ENCODE results near the gene CELA2B.
"Not testable (repeated sequence)": the region's sequence is repeated elsewhere in the genome, so short reads cannot be mapped to it uniquely, and the experiment has no call there.

The CELA2B gene

DNA sequence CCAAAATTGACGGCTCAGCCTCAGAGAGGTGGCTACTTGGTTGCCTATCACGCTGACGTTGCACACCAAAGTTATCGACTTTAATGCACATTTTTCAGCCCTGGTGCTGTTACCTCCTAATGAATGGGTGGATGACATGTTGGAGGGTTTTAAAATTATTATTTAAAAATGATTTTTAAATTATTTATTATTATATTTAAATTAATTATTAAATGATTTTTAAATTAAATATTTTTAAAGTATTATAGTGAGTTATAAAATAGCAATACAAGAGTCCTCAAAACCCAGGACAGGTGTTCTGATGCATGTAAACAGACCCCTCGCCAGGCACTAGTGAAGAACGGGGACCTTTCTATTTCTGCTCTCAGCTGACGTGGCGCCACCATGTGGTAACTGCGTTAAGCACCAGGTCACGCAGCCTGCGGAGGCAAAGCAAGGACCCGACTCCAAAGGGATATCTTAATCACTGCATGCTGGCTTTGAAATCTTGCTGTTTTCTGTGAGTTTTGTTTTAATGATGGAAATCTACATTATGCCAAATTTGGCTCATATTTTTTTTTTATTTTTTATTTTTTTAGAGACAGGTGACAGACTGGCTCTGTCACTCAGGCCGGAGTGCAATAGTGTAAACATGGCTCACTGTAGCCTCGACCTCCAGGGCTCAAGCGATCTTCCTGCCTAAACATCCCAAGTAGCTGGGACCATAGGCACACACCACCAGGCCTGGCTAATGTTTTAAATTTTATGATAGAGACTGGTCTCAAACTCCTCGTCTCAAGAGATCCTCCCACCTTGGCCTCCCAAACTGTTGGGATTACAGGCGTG is 25.5 kb downstream of the CELA2B start:
- peak; percentile 29 to 40 for DNase-seq

DNA sequence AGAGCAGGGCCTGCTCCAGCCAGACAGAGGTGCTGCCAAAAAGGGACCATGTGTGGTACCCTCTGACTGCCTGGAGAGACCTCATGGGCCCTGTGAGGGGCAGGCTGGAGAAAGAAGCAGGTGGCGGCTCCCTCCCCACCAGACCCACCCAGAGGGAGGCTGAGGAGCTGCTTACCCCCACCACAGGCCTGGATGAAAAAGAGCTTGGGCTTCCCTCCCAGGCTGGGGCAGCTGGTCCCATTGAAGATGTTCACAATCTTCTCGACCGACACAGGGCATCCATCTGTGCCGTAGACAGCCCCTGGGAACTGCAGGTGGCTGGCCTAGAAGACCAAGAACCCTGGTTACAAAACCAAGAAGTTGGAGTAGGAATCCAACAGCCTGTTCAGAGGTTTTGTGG is 28.5 kb downstream of the CELA2B start:
- no peak for DNase-seq

DNA sequence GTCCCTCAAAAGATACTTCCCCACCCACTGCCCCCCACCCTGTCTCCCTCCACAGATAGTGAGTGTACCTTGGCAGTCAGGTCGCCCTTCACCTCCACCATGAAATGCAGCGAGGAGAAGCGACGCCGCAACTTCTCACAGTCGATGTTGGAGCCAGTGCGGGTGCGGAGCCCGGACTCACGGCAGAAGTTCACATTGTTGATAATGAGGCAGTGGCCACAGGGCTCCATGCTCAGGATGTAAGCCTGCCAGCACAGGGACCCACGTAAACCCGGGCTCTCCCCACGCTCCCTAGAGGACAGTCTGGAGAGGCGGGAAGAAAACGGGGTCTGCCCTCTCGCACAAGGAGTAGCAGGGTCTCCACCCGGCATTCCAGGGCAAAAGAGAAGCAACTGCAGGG is 30.9 kb downstream of the CELA2B start:
- no peak for DNase-seq

DNA sequence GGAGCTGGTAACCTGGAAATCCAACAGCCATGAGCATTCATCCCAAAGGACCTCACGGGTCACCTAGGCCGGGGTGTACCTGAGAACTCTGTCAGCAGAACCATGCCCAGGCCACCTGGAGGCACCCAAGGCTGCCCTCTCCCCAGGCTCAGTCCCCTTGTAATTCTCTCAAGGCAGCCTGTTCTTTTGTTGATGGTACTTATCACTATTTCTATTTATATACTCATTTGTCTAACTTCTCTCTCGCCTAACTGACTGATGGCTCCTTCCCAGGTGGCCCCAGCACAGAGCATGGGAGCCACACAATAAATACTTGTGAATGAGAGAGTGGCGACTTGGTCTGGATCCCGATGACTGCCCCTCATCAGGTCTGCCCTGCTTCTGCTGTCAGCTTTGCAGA is 31.4 kb downstream of the CELA2B start:
- DNase-seq: no peak

DNA sequence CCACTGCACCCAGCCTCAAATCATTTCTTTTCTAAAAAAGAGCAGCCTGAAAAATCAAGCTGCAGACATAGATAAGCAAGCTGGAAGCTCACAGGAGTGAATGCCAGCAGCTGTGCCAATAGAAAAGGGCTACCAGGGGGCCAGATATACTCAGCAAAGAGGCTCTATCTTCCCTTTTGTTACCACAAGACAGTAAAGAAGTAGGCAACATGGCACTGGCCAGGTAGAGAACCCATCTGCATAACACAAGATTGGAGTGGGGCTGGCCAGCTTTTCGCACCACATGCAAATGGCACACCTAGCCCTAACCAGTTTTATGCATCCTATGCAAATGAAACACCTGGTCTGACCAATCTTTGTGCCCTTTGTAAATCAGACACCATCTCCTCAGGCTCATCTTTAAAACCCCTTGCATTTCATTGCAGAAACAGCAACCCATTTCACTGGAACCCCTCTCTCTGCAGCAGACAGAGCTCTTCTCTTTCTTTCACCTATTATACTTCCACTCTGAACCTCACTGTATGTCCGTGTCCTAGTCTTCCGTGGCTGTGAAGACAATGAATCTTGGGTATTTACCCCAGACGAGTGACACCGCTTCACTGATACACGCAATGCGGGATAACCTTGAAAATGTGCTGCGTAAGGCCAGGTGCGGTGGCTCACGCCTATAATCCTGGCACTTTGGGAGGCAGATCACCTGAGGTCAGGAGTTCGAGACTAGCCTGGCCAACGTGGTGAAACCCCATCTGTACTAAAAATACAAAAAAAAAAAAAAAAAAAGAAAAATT is 33.0 kb downstream of the CELA2B start:
- DNase-seq: no peak

DNA sequence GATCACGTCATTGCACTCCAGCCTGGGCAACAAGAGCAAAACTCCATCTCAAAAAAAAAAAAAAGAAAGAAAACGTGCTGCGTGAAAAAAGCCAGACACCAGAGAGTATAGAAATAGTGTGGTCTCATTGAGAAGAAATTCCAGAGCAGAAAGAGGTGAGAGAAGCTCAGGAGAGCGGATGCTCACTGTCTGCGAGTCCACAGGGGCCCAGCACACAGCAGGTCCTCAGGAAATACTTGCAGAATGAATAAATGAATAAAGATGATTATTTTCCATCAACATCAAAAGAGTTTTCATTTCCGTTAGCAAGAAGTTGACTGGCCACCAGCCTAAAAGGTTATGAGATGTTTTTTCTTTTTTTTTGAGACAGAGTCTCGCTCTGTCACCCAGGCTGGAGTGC is 33.7 kb downstream of the CELA2B start:
- no peak for DNase-seq

DNA sequence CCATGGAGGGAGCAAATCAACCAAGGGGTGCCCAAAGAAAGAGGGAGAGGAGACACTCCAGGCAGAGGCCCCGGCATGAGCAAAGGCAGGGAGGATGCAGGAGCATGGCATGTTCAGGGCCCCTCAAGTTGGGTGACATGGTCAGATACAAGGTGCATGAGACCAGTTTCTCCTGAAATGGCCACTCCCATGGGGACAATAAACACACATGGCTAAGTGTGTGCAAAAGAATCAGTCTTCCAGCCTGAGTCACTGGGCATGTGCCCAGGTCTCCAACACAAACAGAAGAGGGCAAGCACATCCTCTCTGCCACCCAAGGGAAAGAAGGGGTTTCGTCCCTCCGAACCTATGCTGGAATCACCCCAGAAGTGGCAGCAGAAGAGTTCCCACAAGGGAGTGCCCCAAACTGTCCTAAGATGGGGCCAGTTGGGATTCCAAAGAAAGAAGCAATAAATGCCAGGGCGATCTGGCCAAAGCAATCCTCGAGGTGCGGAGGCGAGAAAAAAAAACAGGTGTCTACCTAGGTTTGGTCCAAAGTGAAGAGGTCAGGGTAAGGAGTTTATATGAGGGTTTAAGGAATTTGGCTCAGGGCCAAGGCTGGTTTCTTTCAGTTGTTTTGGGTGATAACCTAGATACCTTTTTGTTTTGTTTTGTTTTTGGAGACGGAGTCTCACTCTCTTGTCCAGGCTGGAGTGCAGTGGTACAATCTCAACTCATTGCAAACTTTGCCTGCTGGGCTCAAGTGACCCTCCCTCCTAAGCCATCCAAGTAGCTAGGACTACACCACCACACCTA is 34.9 kb downstream of the CELA2B start:
- no peak for DNase-seq

DNA sequence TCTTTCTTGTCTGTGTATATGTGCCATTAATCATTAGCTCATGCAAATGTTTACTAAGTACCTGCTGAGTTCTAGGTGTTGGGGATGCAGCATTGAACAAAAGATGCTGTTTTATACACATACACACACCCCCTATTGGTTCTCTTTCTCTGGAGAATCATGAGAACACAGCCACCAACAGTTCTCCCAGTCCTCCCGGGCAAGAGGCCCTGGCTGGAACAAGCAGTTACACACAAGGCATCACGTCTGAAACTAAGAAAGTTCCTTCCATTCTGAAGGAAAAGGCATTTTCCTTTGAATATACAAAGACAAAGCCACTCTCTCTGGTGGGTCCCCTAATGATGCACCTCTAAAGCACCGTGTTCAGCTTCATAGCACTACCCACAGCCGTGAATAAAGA is 37.3 kb downstream of the CELA2B start:
- no peak for DNase-seq

DNA sequence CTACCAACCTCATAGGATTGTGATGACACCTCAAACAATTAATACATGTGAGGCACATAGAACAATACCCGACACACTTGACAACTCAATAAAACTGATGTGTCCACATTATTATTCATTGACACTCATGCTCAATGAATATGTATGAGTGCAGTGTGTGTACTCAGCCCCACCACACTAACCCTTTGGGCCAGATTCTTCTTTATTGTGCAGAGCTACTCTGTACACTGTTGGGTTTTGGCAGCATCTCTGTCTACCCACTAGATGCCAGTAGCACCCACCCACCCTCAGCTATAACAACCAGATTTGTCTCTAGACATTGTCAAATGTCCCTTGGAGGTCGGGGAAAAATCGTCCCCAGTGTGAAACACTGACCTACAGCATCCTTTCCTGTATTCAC is 38.0 kb downstream of the CELA2B start:
- DNase-seq: no peak

DNA sequence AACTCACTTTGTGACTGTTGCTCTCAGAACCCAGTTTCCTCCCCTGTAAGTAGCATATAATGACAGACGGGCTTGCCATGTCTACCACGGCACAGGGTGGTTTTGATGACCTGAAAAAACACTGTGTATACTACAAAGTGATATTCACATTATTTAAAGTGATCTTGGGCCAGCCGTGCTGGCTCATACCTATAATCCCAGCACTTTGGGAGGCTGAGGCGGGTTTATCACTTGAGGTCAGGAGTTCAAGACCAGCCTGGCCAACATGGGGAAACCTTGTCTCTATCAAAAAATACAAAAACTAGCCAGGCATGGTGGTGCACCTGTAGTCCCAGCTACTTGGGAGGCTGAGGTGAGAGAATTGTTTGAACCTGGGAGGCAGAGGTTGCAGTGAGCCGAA is 38.7 kb downstream of the CELA2B start:
- not testable (repeated sequence) for DNase-seq

DNA sequence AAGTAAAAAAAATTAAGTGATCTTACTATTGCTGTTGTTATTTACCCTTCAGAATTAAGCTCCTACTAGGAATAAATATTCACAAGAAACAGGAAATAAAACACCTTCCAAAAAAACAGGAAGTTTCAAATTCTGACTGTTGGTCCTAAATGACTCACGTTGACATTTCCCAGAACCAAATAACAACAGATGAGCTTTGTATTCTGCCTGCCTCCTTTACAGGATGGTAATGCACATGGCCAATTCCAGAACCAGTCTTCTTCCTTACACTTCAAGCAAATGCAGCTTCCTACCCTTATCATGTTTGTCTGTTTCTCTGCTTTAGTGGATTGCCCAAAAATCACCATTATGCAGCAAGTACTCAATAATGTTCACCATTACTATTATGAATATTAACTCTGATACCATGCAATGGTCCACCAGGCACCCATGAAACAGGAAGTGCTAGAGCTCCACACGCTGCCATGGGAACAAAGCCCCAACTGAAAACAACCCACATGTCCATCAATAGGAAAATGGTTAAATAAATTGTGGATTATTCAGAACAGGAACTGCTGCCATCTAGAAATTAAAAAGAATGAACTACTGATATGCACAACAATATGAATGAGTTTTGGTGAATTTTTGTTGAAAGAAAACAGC is 39.2 kb downstream of the CELA2B start:
- DNase-seq: no peak

DNA sequence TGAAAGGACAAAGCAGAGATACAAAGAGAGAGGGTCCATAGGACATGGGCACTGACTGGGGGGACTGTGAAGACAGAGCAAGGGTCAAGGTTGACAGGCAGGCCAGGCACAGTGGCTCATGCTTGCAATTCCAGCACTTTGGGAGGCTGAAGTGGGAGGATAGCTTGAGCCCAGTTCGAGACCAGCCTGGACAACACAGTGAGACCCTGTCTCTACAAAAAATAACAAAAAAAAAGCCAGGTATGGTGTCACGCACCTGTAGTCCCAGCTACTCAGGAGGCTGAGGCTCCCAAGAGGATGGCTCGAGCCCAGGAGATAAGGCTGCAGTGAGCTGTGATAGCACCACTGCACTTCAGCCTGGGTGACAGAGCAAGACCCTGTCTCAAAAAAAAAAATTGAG is 43.7 kb downstream of the CELA2B start:
- no peak for DNase-seq

DNA sequence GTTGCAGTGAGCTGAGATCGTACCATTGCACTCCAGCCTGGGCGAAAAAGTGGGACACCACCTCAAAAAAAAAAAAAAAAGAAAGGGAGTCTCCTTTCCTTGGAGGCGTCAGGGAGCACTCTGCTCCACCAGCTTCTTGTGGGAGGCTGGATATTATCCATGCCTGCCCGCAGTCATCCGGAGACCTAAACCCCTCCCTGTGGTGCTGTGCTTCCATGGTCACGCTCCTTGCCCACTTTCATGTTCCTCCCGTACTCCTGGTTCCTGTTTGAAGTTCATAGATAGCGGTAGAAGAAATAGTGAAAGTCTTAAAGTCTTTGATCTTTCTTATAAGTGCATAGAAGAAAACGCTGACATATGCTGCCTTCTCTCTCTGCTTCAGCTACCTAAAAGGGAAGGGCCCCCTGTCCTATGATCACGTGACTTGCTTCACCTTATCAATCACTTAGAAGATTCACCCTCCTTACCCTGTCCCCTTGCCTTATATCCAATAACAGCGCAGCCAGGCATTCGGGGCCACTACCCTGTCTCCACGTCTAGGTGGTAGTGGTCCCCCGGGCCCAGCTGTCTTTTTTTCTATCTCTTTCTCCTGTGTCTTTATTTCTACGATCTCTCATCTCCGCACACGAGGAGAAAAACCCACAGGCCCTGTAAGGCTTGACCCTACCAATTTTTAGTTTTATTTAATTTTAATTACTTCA is 45.5 kb downstream of the CELA2B start:
- DNase-seq: not testable (repeated sequence)

DNA sequence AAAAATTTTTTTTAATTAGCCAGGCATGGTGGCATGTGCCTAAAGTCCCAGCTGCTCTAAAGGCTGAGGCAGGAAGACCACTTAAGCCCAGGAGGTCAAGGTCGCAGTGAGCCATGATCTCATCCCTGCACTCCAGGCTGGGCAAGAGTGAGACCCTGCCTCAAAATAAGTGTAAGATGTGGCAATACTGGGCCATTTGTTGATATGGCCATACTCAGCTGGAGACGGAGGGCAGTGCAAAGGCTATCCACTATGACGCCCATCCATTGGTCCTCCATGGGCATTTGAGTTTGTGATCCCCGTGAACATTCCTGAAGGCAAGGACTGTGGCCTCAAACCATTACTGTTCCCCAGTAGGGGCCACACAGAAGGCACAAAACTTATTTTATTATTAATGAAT is 46.6 kb downstream of the CELA2B start:
- DNase-seq: no peak

DNA sequence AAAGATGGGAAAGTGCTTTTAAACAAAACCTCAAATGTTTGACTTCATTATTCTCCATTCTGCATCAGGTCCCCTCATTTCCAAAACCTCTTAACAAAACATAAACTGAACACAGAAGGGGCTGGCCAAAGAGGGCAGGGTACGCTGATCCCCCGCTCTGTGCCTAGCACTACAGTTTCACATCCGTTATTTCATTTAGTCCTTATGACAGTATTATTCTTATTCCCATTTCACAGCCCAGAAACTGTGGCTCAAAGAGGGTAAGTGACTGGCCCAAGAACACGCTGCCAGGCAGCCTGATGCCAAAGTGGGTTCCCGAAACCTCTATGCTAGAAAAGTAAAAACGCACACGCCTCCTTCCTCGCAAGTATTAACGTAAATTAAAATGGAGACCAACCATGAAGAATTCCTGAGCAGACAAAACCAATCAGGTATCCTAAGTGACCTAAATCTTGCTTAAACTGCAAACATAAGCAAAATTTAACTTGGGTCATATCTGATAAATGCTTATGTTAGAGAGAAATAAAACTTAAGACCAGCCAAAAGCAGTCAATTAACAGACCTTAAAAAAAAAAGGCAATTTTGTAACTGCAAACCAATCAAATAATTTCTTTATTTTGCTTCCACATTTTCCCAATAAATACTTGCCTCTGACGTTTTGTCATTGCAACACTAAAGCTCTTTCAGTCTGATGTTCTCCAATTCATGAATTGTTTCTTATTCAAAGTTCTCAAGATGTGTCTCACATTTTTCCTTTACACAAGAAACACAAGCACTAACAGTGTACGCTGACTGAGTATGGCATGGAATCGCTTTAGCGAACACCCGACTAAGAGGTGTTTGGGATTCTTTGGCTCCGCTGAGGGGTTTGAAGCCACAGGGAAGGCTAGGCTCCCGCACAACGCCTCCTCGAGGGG is 47.5 kb downstream of the CELA2B start:
- no peak for DNase-seq

DNA sequence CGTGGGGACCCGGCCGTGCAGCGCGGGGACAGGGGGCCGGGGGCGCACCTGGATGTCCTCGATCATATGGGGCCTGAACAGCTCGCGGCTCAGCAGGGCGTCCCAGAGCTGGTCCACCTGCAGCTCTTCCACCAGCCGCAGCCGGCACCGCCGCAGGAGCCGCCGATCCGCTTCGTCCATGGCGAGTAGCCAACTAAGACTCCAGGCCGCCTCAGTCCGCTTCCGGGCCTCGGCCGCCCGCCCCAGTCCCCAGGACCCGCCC is 48.0 kb downstream of the CELA2B start, which contains the start of gene CASP9:
Gene CASP9, minus strand, starts transcription at position 195 of the 262 bp plus-strand sequence. Its CDS starts 15 bp downstream, at position 180.
- no peak for DNase-seq

DNA sequence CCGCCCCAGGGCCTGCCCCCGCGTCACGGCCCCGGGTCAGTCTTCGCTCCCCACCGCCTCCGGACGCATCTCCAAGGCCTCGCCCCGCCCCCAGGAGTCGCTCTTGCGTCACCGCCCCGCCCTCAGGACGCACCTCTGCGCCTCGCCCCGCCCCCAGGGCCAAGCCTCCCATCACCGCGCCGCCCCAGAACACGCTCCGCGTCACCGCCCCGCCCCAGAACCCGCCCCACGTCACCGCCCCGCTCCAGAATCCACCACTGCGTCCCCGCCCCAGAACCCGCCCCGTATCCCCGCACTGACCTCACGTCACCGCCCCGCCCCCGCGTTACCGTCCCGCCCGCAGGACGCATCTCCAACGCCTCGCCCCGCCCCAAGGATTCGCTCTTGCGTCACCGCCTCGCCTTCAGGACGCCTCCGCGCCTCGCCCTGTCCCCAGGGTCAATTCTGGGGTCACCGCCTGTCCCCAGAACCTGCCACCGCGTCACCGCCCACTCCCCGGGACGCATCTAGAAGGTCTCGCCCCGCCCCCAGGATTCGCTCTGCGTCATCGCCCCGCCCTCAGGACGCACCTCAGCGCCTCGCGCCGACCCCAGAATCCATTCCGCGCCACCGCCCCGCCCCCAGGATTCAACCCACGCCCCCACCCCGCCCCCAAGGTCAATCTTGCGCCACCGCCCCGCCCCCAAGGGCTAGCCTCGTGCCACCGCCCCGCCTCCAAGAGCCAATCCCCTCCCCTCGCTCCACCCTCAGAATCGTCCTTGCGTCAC is 48.6 kb downstream of the CELA2B start:
- peak; percentile 100 for DNase-seq

DNA sequence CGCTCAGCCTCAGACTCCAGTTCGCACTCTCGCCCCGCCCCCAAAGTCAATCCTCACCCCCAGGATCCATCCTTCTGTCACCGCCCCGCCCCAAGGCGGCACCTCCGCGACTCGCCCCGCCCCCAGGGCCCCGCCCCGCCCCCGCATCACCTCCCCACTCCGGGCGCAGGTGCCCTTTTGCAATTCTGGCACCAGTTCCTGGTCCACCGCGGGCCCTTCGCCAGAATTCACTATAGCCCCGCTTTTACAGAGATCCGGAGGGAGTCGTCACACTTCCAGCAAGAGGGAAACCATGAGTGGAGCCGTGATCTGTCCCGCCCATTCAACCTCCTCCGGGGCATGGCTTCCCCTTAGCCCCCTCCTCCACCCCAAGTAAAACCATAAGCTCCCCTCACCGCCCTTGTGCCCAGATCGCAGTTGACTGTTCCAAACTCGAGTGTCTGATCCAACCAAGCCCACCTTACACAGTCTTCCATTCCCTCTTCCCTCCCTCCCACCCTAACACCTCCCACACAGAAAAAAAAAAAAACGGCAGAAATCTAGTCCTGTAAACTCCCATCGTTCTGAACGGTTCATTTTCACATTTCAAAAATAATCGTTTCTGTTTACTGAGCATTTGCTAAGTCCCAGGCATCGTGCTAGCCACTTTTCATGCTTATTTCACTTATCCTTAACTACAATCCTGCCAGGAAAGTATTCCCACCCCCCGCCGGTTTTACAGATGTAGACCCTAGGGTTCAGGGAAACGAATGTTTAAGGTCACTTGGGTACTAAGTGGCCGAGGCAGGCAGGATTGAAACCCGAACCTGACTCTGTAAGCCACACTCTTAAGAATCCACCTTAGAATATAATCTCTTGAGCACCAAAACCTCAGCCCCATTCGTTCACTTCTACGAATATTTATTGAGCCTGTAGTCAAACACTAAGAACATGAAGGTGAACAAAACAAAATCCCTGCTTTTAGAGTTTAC is 49.4 kb downstream of the CELA2B start:
- no peak for DNase-seq

DNA sequence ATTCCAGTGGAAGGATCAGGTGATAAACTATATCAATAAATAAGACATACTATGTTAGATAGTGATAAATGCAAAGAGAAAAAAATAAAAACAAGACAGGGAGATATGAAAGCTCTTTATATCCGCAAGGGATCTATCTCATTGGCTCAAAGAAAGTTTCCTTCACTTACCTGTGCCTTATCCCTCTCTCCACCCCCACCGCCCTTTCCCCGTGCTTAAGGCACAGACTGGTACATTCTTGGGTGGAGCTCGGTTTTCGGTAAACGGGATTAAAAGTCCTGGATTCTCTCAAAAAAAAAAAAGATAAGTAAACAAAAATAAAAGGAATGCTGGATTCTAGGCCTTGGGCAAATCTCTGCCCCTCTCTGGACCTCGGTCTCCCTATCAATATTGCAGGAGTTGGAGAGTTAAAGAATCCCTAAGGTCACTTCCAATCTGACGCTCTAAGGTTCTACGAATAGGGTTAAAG is 50.2 kb downstream of the CELA2B start:
- peak in 1 of 2 experiments; percentile 13 for DNase-seq

Measured in activated CD4-positive, alpha-beta T cell treated with anti-CD3 and anti-CD28 coated beads, Interleukin-2, amount 50 U/mL, for 4 hours (primary cell).